ENCODE measurements around the gene SPINK9. TPM values are rescaled to one million over a fixed set of nuclear protein-coding genes. Genes with fewer than 3 reads are reported as not detected.

Gene SPINK9
- total RNA-seq, 6 donors from 2014 or later: not detected

DNA sequence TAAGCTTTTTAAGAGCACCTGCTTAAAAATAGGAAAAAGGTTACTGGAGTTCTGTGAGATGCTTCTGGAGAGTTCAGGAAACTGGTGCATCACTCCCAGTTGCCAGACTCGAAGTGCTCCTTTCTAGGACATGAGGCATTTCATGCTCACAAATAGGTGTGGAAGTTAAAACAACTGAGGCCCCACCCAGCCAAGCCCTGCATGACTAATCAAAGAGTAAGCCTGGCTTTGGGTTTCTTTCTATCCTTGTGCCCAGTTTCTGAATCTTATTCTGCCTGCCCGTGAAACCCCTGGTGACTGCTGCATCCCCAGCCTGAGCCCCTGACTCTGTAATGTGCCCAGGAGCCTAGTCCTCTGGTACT, 7.7 kb downstream of the SPINK9 start:
- TF ChIP-seq POLR2AphosphoS5 (IDR thresholded peaks at IDR 0.05) (no peak), EP300 (IDR thresholded peaks at IDR 0.05) (no peak), POLR2A (IDR thresholded peaks at IDR 0.05) (no peak)
- TF ChIP-seq, protein P1, sequence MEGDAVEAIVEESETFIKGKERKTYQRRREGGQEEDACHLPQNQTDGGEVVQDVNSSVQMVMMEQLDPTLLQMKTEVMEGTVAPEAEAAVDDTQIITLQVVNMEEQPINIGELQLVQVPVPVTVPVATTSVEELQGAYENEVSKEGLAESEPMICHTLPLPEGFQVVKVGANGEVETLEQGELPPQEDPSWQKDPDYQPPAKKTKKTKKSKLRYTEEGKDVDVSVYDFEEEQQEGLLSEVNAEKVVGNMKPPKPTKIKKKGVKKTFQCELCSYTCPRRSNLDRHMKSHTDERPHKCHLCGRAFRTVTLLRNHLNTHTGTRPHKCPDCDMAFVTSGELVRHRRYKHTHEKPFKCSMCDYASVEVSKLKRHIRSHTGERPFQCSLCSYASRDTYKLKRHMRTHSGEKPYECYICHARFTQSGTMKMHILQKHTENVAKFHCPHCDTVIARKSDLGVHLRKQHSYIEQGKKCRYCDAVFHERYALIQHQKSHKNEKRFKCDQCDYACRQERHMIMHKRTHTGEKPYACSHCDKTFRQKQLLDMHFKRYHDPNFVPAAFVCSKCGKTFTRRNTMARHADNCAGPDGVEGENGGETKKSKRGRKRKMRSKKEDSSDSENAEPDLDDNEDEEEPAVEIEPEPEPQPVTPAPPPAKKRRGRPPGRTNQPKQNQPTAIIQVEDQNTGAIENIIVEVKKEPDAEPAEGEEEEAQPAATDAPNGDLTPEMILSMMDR (IDR thresholded peaks at IDR 0.05): no peak

DNA sequence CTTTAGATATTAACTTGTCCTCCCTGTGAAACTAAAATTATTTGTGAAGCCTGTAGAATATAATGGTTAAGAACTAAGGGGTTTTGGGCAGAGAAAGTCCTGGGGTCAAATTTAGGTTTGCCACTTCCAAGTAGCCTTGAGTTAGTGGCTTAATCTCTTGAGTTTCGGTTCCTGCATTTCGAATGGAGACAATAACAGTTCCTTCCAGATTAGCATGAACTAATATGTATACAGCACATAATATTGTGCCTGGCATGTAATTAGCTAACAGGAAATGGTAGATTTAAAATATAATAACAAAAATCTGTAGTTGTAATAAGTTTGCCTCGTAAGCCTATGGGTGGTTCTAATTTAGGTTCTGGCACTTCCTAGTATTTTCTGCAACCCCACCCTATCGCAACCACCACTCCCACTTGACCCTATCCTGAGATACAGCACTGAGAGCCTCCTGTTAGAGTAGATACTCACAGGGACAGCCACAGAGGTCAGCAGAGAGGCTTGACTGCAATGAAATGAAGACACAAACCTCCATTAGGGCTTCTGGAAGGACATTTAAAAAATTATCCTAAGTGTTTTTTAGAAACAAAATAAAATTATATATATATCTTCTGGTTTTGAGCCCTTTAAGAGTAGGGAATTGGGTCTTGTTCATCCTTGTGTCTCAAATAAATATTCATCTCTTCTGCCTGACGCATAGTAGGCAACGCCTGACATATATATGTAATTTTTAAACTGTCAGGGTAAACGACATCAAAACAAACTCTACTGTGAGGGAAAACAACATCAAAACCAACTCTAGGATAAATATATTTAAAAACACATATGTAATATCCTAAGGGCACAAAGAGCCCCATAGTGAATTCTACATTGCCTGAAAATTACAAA, 8.5 kb downstream of the SPINK9 start:
- TF ChIP-seq POLR2AphosphoS5 (IDR thresholded peaks at IDR 0.05) (no peak), POLR2A (IDR thresholded peaks at IDR 0.05) (no peak), EP300 (IDR thresholded peaks at IDR 0.05) (no peak)
- TF ChIP-seq, protein P1 (IDR thresholded peaks at IDR 0.05): no peak
- DNase-seq (no peak), ATAC-seq (ENCODE audit: low FRiP score in 2 of 2) (no peak)
- Histone ChIP-seq H3K4me1 (peaks cover 0 to 4% (median 0%) of the 10 kb centered on the region in 4 donors), H3K27me3 (no peaks in the 10 kb centered on the region), H3K9me3 (no peaks in the 10 kb centered on the region), H3K27ac (no peak overlapping the region), H3K36me3 (no peaks in the 10 kb centered on the region), H3K4me3 (no peak overlapping the region)
- WGBS, 2 donors: 75 to 87% methylated on average over 7 of the region's 7 CpGs

More for the DNA sequence above, 7.7 kb downstream of the SPINK9 start:
- Histone ChIP-seq H3K4me3 (no peak overlapping the region), H3K27me3 (no peaks in the 10 kb centered on the region), H3K27ac (no peak overlapping the region), H3K36me3 (no peaks in the 10 kb centered on the region), H3K4me1 (peaks cover 0 to 4% (median 0%) of the 10 kb centered on the region in 4 donors), H3K9me3 (no peaks in the 10 kb centered on the region)
- whole genome bisulfite sequencing, 2 donors: 72 to 93% methylated on average over 2 of the region's 2 CpGs
- DNase-seq: no peak
- ATAC-seq (ENCODE audit: low FRiP score in 2 of 2): no peak

DNA sequence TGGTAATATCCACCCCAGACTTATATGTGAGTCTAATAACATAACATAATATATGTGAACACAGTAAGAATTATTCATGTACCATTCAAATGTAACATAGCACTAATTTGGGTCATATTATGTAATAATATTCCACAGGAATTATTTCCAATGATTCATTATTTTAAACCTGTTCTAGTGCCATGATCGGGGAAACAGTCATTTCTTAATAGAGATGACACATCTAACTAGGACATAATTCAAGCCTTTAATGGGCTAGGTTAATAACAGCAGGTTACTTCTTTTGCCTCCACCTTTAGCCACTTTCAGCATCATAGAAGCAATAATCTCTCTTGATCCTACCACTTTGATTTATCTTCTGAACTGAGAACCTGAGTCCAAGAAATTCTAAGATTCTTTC, 12.3 kb downstream of the SPINK9 start:
- H3K9me3 ChIP-seq: no peaks in the 10 kb centered on the region
- no peak overlapping the region for H3K4me3 ChIP-seq
- H3K27ac ChIP-seq: no peak overlapping the region
- TF ChIP-seq EP300 (IDR thresholded peaks at IDR 0.05): no peak
- TF ChIP-seq, protein P1 (IDR thresholded peaks at IDR 0.05): no peak
- DNase-seq (no peak), ATAC-seq (ENCODE audit: low FRiP score in 2 of 2) (no peak)
- peaks cover 0 to 4% (median 0%) of the 10 kb centered on the region in 4 donors for H3K4me1 ChIP-seq
- 90% methylated on average over 1 of the region's 1 CpG for WGBS, 2 donors
- no peaks in the 10 kb centered on the region for H3K27me3 ChIP-seq
- no peaks in the 10 kb centered on the region for H3K36me3 ChIP-seq

DNA sequence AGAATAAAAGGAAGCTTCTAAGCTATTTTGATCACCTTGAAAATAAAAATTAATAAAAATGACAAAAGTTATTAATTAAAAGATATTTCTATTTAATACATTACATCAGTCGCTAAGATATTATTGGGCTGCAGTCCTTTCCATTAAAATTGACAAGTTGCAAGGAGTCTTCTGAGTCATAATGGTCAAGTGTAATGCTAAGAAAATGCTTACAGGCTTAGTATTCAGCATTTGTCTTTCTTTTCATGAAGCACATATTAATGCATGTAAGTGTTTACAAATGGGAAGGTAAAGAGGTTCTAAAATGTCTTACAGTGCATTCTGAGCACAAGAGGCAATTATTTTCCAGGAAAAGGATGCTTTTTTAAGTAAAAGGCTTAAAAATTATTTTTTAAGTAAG, 17.3 kb downstream of the SPINK9 start:
- no peak overlapping the region for H3K4me3 ChIP-seq
- no peak for ATAC-seq (ENCODE audit: low FRiP score in 2 of 2)
- H3K9me3 ChIP-seq: no peaks in the 10 kb centered on the region
- no peaks in the 10 kb centered on the region for H3K27me3 ChIP-seq
- DNase-seq: no peak
- H3K36me3 ChIP-seq: no peaks in the 10 kb centered on the region
- no peaks in the 10 kb centered on the region for H3K4me1 ChIP-seq
- H3K27ac ChIP-seq: no peak overlapping the region
- 62 to 84% methylated on average over 1 of the region's 1 CpG for WGBS, 2 donors
- no peak for TF ChIP-seq POLR2AphosphoS5 (IDR thresholded peaks at IDR 0.05)
- TF ChIP-seq, protein P1 (IDR thresholded peaks at IDR 0.05): no peak
- TF ChIP-seq EP300 (IDR thresholded peaks at IDR 0.05): no peak
- no peak for TF ChIP-seq POLR2A (IDR thresholded peaks at IDR 0.05)

DNA sequence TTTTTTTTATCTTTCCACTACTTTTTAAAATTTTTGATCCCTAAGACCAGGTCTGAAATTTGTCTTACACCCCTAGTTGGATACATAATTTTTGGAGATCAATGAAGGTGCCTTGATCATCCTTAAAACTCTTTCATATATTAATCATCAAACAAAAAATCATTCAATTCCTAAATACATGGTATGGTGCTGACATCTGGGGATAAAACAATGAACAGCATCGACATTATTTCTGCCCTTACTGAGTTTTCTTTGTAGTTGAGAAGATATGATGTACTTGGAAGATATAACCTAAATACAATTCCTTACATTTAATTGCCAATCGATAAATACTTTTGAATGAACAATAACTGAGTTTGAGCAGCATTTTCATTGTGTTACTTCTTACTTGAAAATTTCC, 18.3 kb downstream of the SPINK9 start:
- no peak for ATAC-seq (ENCODE audit: low FRiP score in 2 of 2)
- no peak overlapping the region for H3K4me3 ChIP-seq
- 93 to 95% methylated on average over 2 of the region's 2 CpGs for WGBS, 2 donors

More for the DNA sequence above, 18.3 kb downstream of the SPINK9 start:
- no peaks in the 10 kb centered on the region for H3K36me3 ChIP-seq
- H3K4me1 ChIP-seq: no peaks in the 10 kb centered on the region
- no peak for TF ChIP-seq POLR2A (IDR thresholded peaks at IDR 0.05)
- TF ChIP-seq POLR2AphosphoS5 (IDR thresholded peaks at IDR 0.05): no peak
- TF ChIP-seq, protein P1 (IDR thresholded peaks at IDR 0.05): no peak
- no peak for TF ChIP-seq EP300 (IDR thresholded peaks at IDR 0.05)
- no peaks in the 10 kb centered on the region for H3K9me3 ChIP-seq
- H3K27me3 ChIP-seq: no peaks in the 10 kb centered on the region
- DNase-seq: no peak
- H3K27ac ChIP-seq: no peak overlapping the region

All from upper lobe of left lung (tissue), 6 donors.